Right ventricle myocardium inferior (tissue), 1 donor: ENCODE data around the gene GALC. TPM values are rescaled to one million over a fixed set of nuclear protein-coding genes. Genes with fewer than 3 reads are reported as not detected.
"Not testable (repeated sequence)": the region's sequence is repeated elsewhere in the genome, so short reads cannot be mapped to it uniquely, and the experiment has no call there.

Source experiments
- ATAC-seq: fragments of 200-7000 bp; cut with Tn5 transposase; one replicate; pipeline ENCODE4 v1.9.1; 2020; ENCODE audit warnings: mild to moderate bottlenecking, moderate library complexity
- DNase-seq: peaks from one replicate; pipeline ENCODE4 v3.0.0; 2021; ENCODE audit errors: missing footprints
- intact Hi-C: fragments of 100-400 bp; cut with DNase I; formaldehyde crosslinking; loops from one replicate; pipeline ENCODE4 v1.11.0; 2022
- long read RNA-seq: library from polyadenylated mRNA; unstranded; transcript quantifications from one replicate; pipeline ENCODE4 v2.0.0, GENCODE V29; 2021
- total RNA-seq: library from RNA; stranded (reverse); fragmentation: NEBNext Ultra II Directional; extraction: Animal tissue kit (Norgen Biotek cat#: 25700); gene quantifications from one replicate; pipeline ENCODE4 v1.2.1, GENCODE V29; 2021
- donor health status: DM: no; HTN: yes; CAD: no; lungs with severe emphysema.

The GALC gene
- 11.1 TPM for total RNA-seq
- long read RNA-seq, transcript GALC-201 (17 exons, 3,883 nt), result major isoform, 14 of 17 reads
- long read RNA-seq, partial matches to known transcripts, result 1 of 17 reads
- long read RNA-seq, other reads (novel, unspliced or antisense), result 2 of 17 reads

GRCh38 chr14:87992718-87993628, at the start of gene GALC:
Gene GALC (minus strand): TSS chr14:87993182. CDS start chr14:87993164, 18 bp downstream.
- DNase-seq, result peak; percentile 99
- peak; percentile 96 for ATAC-seq
- intact Hi-C loops, result loop anchor here (5.0 kb wide), 2 partner anchors 394 to 559 kb away; partner anchors contain the start of gene SPATA7

- intact Hi-C loops, result no loop called here
- DNase-seq (no peak), ATAC-seq (no peak)
These were observed 47.2 kb upstream of the GALC start for GRCh38 chr14:88040146-88040545.

- DNase-seq (no peak), ATAC-seq (no peak)
- intact Hi-C loops, result no loop called here
These were observed 46.2 kb upstream of the GALC start for GRCh38 chr14:88039197-88039596.

GRCh38 chr14:88037325-88037724, 44.3 kb upstream of the GALC start:
- ATAC-seq (no peak), DNase-seq (no peak)
- intact Hi-C loops, result no loop called here

- ATAC-seq (no peak), DNase-seq (no peak)
- intact Hi-C loops, result no loop called here
These were observed 43.4 kb upstream of the GALC start for GRCh38 chr14:88036422-88036821.

- intact Hi-C loops, result no loop called here
- no peak for ATAC-seq
These were observed 41.1 kb upstream of the GALC start for GRCh38 chr14:88034076-88034475.

GRCh38 chr14:88032373-88032772, 39.4 kb upstream of the GALC start:
- ATAC-seq, result no peak
- intact Hi-C loops, result no loop called here
- DNase-seq, result no peak

More at GRCh38 chr14:88034076-88034475, 41.1 kb upstream of the GALC start:
- DNase-seq, result no peak

GRCh38 chr14:88030892-88031291, 37.9 kb upstream of the GALC start:
- DNase-seq, result no peak
- ATAC-seq, result no peak
- intact Hi-C loops, result no loop called here

- ATAC-seq, result no peak
- intact Hi-C loops, result no loop called here
These were observed 37.1 kb upstream of the GALC start for GRCh38 chr14:88030079-88030478.

GRCh38 chr14:88029500-88029899, 36.5 kb upstream of the GALC start:
- no peak for ATAC-seq
- DNase-seq, result no peak
- intact Hi-C loops, result no loop called here

More at GRCh38 chr14:88030079-88030478, 37.1 kb upstream of the GALC start:
- no peak for DNase-seq

GRCh38 chr14:88026890-88027289, 33.9 kb upstream of the GALC start:
- ATAC-seq (no peak), DNase-seq (no peak)
- intact Hi-C loops, result no loop called here

- intact Hi-C loops, result no loop called here
- ATAC-seq, result no peak
These were observed 32.3 kb upstream of the GALC start for GRCh38 chr14:88025313-88025712.

GRCh38 chr14:88024252-88025086, 31.5 kb upstream of the GALC start:
- DNase-seq, intact Hi-C loops, ATAC-seq: not testable (repeated sequence)

More at GRCh38 chr14:88025313-88025712, 32.3 kb upstream of the GALC start:
- no peak for DNase-seq

GRCh38 chr14:88023658-88024187, 30.7 kb upstream of the GALC start:
- intact Hi-C loops, result no loop called here
- ATAC-seq, result no peak
- DNase-seq, result no peak

- no peak for DNase-seq
- intact Hi-C loops, result no loop called here
- ATAC-seq, result no peak
These were observed 24.6 kb upstream of the GALC start for GRCh38 chr14:88017535-88017934.

GRCh38 chr14:88016768-88017167, 23.8 kb upstream of the GALC start:
- intact Hi-C loops, result no loop called here
- no peak for DNase-seq
- ATAC-seq, result no peak

- intact Hi-C loops, result loop anchor here (2.0 to 5.0 kb wide), 2 partner anchors 155 to 853 kb away; no protein-coding TSS in a partner anchor
- DNase-seq (no peak), ATAC-seq (peak; percentile 88)
These were observed 20.9 kb upstream of the GALC start for GRCh38 chr14:88013750-88014349.

- ATAC-seq (no peak), DNase-seq (no peak)
- intact Hi-C loops, result loop anchor here (5.0 kb wide), 1 partner anchor 855 kb away; no protein-coding TSS in a partner anchor
These were observed 19.5 kb upstream of the GALC start for GRCh38 chr14:88012495-88012894.
